ENCODE results near the gene GATB. TPM values are rescaled to one million over a fixed set of nuclear protein-coding genes. Genes with fewer than 3 reads are reported as not detected.

The GATB gene
- total RNA-seq, 2 experiments from 2014 or later: 13.8 to 16.3 TPM

DNA sequence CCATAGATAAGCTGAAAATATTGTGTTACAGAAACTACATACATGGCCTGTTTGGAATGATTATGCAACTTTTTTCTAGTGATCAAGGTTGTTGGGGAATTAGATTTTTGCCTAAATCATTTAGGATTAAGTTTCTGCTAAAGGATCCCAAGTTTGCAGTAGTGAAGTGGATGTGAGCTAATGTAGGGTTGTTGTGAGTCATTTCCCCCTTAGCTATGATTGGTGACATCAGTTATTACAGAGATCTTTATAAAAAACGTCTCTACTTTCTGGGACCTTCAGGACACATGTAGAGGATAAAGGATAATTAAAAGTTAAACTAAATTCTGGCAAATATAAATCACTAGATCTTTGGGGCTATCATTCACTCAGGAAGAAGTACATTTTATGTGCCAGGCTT, 133.3 kb downstream of the GATB start:
- ChIA-PET CTCF (interaction anchor here (1.1 kb wide), 1 partner anchor 510 kb away, joined by 3 read pairs; no protein-coding TSS in a partner anchor), POLR2A (no interaction called here)
- Mint-ChIP-seq H3K9me3 (ENCODE audit: insufficient read depth) (no peaks in the 10 kb centered on the region), H3K4me3 (no peak overlapping the region), H3K4me1 (ENCODE audit: low read depth) (no peaks in the 10 kb centered on the region), H3K27ac (no peak overlapping the region), H3K27me3 (ENCODE audit: low read depth) (peaks cover 31% of the 10 kb centered on the region), H3K36me3 (ENCODE audit: low read depth) (no peaks in the 10 kb centered on the region)
- no peak for ATAC-seq
- DNase-seq: no peak

DNA sequence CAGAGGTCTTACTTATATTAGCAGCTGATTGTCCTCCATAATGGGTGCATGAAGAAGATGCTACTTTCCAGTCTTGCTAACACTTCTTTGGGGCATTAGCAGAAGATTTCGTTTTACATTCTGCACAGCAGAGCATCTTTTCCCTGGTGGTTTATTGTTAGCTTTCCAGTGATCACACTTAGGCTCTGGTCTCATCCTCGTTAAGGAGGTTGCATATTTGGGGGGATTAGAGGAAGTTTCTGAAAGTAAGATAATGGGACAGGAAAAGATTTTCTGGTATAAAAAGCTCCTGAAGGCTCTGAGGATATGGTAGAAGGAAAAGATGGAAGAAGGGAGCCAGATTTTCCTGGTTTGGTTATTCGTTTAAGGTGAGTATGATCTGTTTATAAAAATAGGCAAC, 134.1 kb downstream of the GATB start:
- ChIA-PET POLR2A (no interaction called here), CTCF (interaction anchor here (1.1 kb wide), 1 partner anchor 509 kb away, joined by 3 read pairs; no protein-coding TSS in a partner anchor)
- Mint-ChIP-seq H3K9me3 (ENCODE audit: insufficient read depth) (no peaks in the 10 kb centered on the region), H3K4me1 (ENCODE audit: low read depth) (no peaks in the 10 kb centered on the region), H3K27ac (no peak overlapping the region), H3K27me3 (ENCODE audit: low read depth) (peaks cover 30% of the 10 kb centered on the region), H3K4me3 (no peak overlapping the region), H3K36me3 (ENCODE audit: low read depth) (no peaks in the 10 kb centered on the region)
- DNase-seq (no peak), ATAC-seq (no peak)

DNA sequence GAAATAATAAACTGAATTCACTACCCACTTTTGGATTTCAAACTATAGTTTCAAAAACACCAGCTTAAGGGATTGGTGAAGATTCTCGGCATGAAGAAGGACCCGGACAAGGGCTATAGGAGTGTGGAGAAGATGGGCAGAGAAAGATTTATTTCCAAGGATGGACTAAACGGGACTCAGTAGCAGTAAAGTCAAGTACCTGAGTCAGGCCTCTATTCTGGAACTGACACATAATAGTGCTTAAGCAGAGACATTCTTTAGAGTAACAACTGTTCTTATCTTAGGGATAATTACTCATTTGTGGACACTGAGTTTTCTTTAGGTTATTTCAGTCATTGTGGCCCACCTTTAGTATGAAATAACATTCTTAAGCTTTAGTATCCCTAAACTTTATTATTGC, 134.6 kb downstream of the GATB start:
- no peak for DNase-seq
- Mint-ChIP-seq H3K4me3 (no peak overlapping the region), H3K36me3 (ENCODE audit: low read depth) (no peaks in the 10 kb centered on the region), H3K27me3 (ENCODE audit: low read depth) (peaks cover 27% of the 10 kb centered on the region), H3K9me3 (ENCODE audit: insufficient read depth) (no peaks in the 10 kb centered on the region), H3K27ac (no peak overlapping the region), H3K4me1 (ENCODE audit: low read depth) (no peaks in the 10 kb centered on the region)
- POLR2A ChIA-PET: no interaction called here
- no peak for ATAC-seq
- CTCF ChIA-PET: interaction anchor here (1.1 kb wide), 1 partner anchor 509 kb away, joined by 3 read pairs; no protein-coding TSS in a partner anchor

DNA sequence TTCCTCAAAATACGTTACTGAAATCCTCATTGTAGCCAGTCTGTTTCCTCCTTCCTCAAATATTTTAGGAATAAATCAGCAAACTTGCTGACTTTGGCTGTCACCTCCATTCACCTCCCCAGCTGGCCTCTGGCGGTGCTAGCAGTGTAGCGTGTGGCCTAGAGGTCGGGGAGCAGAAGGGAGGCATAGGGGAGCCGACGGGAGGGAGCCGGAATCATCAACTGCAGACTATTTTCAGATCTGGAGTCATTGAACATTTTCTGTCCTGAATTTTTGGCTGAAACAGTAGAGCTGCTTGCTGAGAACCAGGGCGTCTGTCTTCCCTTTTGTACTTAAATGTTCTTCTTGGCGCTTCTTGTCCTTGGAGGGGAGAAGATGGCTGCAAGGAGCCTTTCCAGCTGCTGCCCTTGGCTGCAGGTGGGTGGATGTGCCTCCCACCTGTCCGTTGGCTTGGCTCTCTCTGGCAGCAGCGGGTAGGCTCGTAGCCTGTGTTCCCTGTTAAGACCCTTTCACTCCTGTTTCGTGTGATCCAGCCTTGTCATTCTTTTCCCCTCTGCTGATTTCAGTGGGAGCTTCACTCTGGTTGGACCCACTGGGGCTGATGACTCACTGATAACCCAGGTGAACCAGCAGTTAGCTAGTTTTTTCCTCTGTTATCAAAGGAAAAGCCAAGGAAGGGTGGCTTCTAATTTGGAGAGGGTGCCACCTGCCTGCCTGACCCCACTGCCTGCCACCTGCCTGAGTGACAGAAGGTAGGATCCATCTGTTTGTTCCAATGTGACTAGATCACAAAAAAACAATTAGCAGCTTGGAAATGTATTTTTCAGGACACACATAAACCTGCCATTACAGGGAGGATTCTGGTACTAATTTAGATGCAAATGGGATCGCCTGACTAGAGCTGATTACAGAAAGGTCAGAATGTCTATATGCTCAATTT, 135.9 kb downstream of the GATB start:
- Mint-ChIP-seq H3K27ac (no peak overlapping the region), H3K36me3 (ENCODE audit: low read depth) (no peaks in the 10 kb centered on the region), H3K4me3 (no peak overlapping the region), H3K9me3 (ENCODE audit: insufficient read depth) (no peaks in the 10 kb centered on the region), H3K27me3 (ENCODE audit: low read depth) (peaks cover 21% of the 10 kb centered on the region), H3K4me1 (ENCODE audit: low read depth) (no peaks in the 10 kb centered on the region)
- DNase-seq (no peak), ATAC-seq (no peak)
- CTCF ChIA-PET: interaction anchor here (1.2 kb wide), 1 partner anchor 19 kb away, joined by 3 read pairs; no protein-coding TSS in a partner anchor
- POLR2A ChIA-PET: no interaction called here

All from activated CD8-positive, alpha-beta T cell treated with anti-CD3 and anti-CD28 coated beads, Interleukin-2, amount 10 ng/mL, durations not matched to agents 7 days and 5 days (primary cell).